Hepatocyte (in vitro differentiated cells): ENCODE measurements around the gene MUCL3. TPM values are rescaled to one million over a fixed set of nuclear protein-coding genes. Genes with fewer than 3 reads are reported as not detected.

Experiments
- DNase-seq: peaks from one replicate; pipeline ENCODE4 v3.0.0-alpha.2; 2016; ENCODE audit warnings: low spot score
- H2AFZ ChIP-seq: fragments of 200-600 bp; sonication (generic); 2 replicates; pipeline ENCODE4 v1.6.0; 2016; ENCODE audit warnings: antibody characterized with exemption, mild to moderate bottlenecking
- H3K27ac ChIP-seq: fragments of 200-600 bp; sonication (generic); 2 replicates; pipeline ENCODE4 v1.5.1; 2016; ENCODE audit warnings: mild to moderate bottlenecking
- H3K27me3 ChIP-seq: fragments of 200-600 bp; sonication (generic); 2 replicates; pipeline ENCODE4 v1.6.1; 2016
- H3K36me3 ChIP-seq: fragments of 200-600 bp; sonication (generic); replicated peaks from 2 replicates; pipeline ENCODE4 v1.5.1; 2016; ENCODE audit warnings: low read depth; ENCODE audit not compliant: insufficient read depth
- H3K4me1 ChIP-seq: fragments of 200-600 bp; sonication (generic); 2 replicates; pipeline ENCODE4 v1.5.1; 2016; ENCODE audit warnings: mild to moderate bottlenecking, moderate library complexity; ENCODE audit not compliant: insufficient read depth
- H3K4me2 ChIP-seq: fragments of 200-600 bp; sonication (generic); 2 replicates; pipeline ENCODE4 v1.6.0; 2016
- H3K4me3 ChIP-seq: fragments of 200-600 bp; sonication (generic); 2 replicates; pipeline ENCODE4 v1.5.1; 2016; ENCODE audit warnings: mild to moderate bottlenecking
- H3K79me2 ChIP-seq: fragments of 200-600 bp; sonication (generic); 2 replicates; pipeline ENCODE4 v1.6.0; 2017; ENCODE audit warnings: mild to moderate bottlenecking
- H3K9me2 ChIP-seq: fragments of 200-600 bp; sonication (generic); replicated peaks from 2 replicates; pipeline ENCODE4 v1.6.0; 2017; ENCODE audit warnings: mild to moderate bottlenecking; ENCODE audit not compliant: insufficient read depth
- H3K9me3 ChIP-seq: fragments of 200-600 bp; sonication (generic); 2 replicates; pipeline ENCODE4 v1.5.1; 2016; ENCODE audit warnings: low read depth, mild to moderate bottlenecking
- H4K20me1 ChIP-seq: fragments of 200-600 bp; sonication (generic); 2 replicates; pipeline ENCODE4 v1.6.0; 2016; ENCODE audit warnings: mild to moderate bottlenecking; ENCODE audit not compliant: insufficient read depth, poor library complexity, severe bottlenecking
- CTCF ChIP-seq: fragments of 200-600 bp; sonication (generic); IDR thresholded peaks from 2 replicates; pipeline ENCODE4 v1.5.1; 2016; ENCODE audit warnings: antibody characterized with exemption, mild to moderate bottlenecking; ENCODE audit not compliant: poor library complexity
- EZH2 ChIP-seq: fragments of 200-600 bp; sonication (generic); IDR thresholded peaks from 2 replicates; pipeline ENCODE4 v1.6.1; 2016; ENCODE audit warnings: antibody characterized with exemption, mild to moderate bottlenecking, borderline replicate concordance
- EZH2phosphoT487 ChIP-seq: fragments of 200-600 bp; sonication (generic); IDR thresholded peaks from one replicate; pipeline ENCODE4 v1.6.1; 2018; ENCODE audit warnings: antibody characterized with exemption, mild to moderate bottlenecking, low read depth, moderate library complexity; ENCODE audit not compliant: unreplicated experiment, severe bottlenecking
- WGBS: methylation state at CpG from one replicate; pipeline ENCODE4 v1.1.6; 2016; ENCODE audit warnings: low lambda C conversion rate; ENCODE audit errors: missing lambda C conversion rate; 5-methylcytosine and 5-hydroxymethylcytosine counted together
- polyA plus RNA-seq: library from polyadenylated mRNA; unstranded; fragments of >200 nt; fragmentation: Nextera tagmentation; extraction: Ambion mirVana; gene quantifications from 2 replicates; pipeline ENCODE4 v1.2.1, GENCODE V29; 2016
- total RNA-seq: library from RNA; depleted of rRNA; stranded (reverse); fragments of >200 nt; gene quantifications from 2 replicates; pipeline ENCODE4 v1.2.3, GENCODE V29; 2014

MUCL3 gene
- total and polyA plus RNA-seq, 2 experiments from 2014 or later: 0.11 to 0.13 TPM

DNA sequence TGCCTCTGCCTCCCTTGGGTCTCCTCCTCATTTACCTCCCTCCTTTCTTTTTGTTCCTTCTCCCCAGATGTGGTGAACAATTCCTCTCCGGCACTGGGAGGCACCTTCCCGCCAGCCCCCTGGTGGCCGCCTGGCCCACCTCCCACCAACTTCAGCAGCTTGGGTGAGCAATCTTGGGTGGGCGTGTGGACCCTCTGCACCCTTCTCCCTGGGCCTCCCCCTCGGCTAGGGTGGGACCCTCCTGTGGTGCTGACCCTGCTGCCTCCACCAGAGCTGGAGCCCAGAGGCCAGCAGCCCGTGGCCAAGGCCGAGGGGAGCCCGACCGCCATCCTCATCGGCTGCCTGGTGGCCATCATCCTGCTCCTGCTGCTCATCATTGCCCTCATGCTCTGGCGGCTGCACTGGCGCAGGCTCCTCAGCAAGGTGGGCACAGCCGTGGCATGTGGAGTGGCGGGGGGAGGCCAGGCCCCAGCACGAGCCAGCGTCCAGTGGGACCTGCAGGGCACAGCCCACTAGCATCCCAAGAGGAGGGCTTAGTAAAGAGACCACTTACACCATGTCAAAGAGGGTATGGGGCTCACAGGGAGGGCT lies 47.7 kb upstream of the MUCL3 start:
- peaks cover 23% of the 10 kb centered on the region for H4K20me1 ChIP-seq
- no peak overlapping the region for H2AFZ ChIP-seq
- no peaks in the 10 kb centered on the region for H3K9me3 ChIP-seq
- no peak overlapping the region for H3K27ac ChIP-seq
- H3K4me2 ChIP-seq: no peak overlapping the region
- WGBS: 92% methylated on average over 16 of the region's 16 CpGs
- no peak for DNase-seq
- H3K4me1 ChIP-seq: no peaks in the 10 kb centered on the region
- no peaks in the 10 kb centered on the region for H3K27me3 ChIP-seq
- no peak overlapping the region for H3K4me3 ChIP-seq
- TF ChIP-seq EZH2phosphoT487 (no peak), CTCF (no peak), EZH2 (no peak)
- H3K36me3 ChIP-seq: no peaks in the 10 kb centered on the region
- H3K9me2 ChIP-seq: no peaks in the 10 kb centered on the region
- peaks cover 35% of the 10 kb centered on the region for H3K79me2 ChIP-seq

GRCh38 chr6:30893666-30894065 lies 47.1 kb upstream of the MUCL3 start:
- H3K79me2 ChIP-seq: peaks cover 29% of the 10 kb centered on the region
- H3K9me2 ChIP-seq: no peaks in the 10 kb centered on the region
- H3K4me2 ChIP-seq: no peak overlapping the region
- H3K9me3 ChIP-seq: no peaks in the 10 kb centered on the region
- no peaks in the 10 kb centered on the region for H3K36me3 ChIP-seq
- 92% methylated on average over 8 of the region's 8 CpGs for WGBS
- H3K27ac ChIP-seq: no peak overlapping the region
- DNase-seq: no peak
- H4K20me1 ChIP-seq: peaks cover 17% of the 10 kb centered on the region
- no peaks in the 10 kb centered on the region for H3K4me1 ChIP-seq
- no peak overlapping the region for H2AFZ ChIP-seq
- no peak overlapping the region for H3K4me3 ChIP-seq
- TF ChIP-seq EZH2phosphoT487 (no peak), CTCF (no peak), EZH2 (no peak)
- H3K27me3 ChIP-seq: no peaks in the 10 kb centered on the region

DNA sequence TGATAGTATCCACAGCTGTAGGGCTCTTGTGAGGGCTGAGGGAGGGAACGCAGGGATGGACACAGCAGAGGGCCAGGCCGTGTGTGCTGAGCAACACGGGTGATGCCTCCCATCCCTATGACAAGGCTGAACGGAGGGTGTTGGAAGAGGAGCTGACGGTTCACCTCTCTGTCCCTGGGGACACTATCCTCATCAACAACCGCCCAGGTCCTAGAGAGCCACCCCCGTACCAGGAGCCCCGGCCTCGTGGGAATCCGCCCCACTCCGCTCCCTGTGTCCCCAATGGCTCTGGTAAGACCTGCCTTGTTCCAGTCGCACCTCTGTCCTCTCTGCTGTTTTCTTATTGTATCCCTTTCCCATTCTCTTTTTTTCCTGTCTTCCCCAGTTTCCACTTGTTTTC lies 46.4 kb upstream of the MUCL3 start:
- TF ChIP-seq EZH2phosphoT487 (no peak), EZH2 (no peak), CTCF (no peak)
- Histone ChIP-seq H3K27ac (no peak overlapping the region), H3K4me3 (no peak overlapping the region), H2AFZ (no peak overlapping the region), H3K9me3 (no peaks in the 10 kb centered on the region), H3K9me2 (no peaks in the 10 kb centered on the region), H4K20me1 (peaks cover 12% of the 10 kb centered on the region), H3K27me3 (no peaks in the 10 kb centered on the region), H3K79me2 (peaks cover 22% of the 10 kb centered on the region), H3K4me2 (no peak overlapping the region), H3K4me1 (no peaks in the 10 kb centered on the region), H3K36me3 (no peaks in the 10 kb centered on the region)
- WGBS: 94% methylated on average over 12 of the region's 12 CpGs
- no peak for DNase-seq

- H3K27me3 ChIP-seq: no peaks in the 10 kb centered on the region
- no peaks in the 10 kb centered on the region for H3K9me3 ChIP-seq
- peaks cover 7% of the 10 kb centered on the region for H4K20me1 ChIP-seq
- 98% methylated on average over 3 of the region's 3 CpGs for WGBS
- no peaks in the 10 kb centered on the region for H3K36me3 ChIP-seq
- peaks cover 16% of the 10 kb centered on the region for H3K79me2 ChIP-seq
- H3K9me2 ChIP-seq: no peaks in the 10 kb centered on the region
- H3K27ac ChIP-seq: no peak overlapping the region
- TF ChIP-seq CTCF (no peak), EZH2phosphoT487 (no peak), EZH2 (no peak)
- no peak for DNase-seq
- H3K4me2 ChIP-seq: no peak overlapping the region
- no peak overlapping the region for H3K4me3 ChIP-seq
- no peaks in the 10 kb centered on the region for H3K4me1 ChIP-seq
- no peak overlapping the region for H2AFZ ChIP-seq
Measured at GRCh38 chr6:30894935-30895334, 45.8 kb upstream of the MUCL3 start.
